ENCODE data around the gene BCL2L1.
"Not testable (repeated sequence)": the region's sequence is repeated elsewhere in the genome, so short reads cannot be mapped to it uniquely, and the experiment has no call there.

The BCL2L1 gene

DNA sequence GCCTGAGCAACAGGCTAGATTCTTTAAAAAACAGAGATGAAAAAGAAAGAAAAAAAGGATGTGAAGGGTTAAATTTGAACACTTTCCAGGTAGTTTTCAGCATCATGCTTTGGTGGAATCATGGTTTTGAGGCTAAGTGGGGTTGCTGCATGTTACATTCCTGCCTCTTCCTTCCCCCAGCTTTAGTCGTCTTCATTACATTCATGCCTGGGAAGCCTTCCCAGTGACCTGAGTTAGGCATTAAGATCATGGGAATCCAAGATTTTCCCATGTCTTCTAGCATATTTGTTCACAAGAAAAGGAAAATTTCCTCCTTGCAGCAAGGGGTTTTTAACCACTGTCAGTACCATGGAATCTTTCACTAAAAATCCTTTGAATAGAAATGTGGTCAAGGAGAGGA lies 28.5 kb upstream of the BCL2L1 start:
- Histone ChIP-seq H3K36me3 (replicated peaks) (no peaks in the 10 kb centered on the region), H3K4me3 (ENCODE audit: low read depth, low read length) (no peak overlapping the region), H3K27ac (peak overlapping the region; percentile 68), H3K27me3 (replicated peaks) (no peaks in the 10 kb centered on the region)
- peak; percentile 79 for DNase-seq
- in situ Hi-C loops (cut with HindIII; ENCODE audit: low pct_ligation_motif_present, low sequenced_read_pairs), result no loop called here
- TF ChIP-seq, protein P1, sequence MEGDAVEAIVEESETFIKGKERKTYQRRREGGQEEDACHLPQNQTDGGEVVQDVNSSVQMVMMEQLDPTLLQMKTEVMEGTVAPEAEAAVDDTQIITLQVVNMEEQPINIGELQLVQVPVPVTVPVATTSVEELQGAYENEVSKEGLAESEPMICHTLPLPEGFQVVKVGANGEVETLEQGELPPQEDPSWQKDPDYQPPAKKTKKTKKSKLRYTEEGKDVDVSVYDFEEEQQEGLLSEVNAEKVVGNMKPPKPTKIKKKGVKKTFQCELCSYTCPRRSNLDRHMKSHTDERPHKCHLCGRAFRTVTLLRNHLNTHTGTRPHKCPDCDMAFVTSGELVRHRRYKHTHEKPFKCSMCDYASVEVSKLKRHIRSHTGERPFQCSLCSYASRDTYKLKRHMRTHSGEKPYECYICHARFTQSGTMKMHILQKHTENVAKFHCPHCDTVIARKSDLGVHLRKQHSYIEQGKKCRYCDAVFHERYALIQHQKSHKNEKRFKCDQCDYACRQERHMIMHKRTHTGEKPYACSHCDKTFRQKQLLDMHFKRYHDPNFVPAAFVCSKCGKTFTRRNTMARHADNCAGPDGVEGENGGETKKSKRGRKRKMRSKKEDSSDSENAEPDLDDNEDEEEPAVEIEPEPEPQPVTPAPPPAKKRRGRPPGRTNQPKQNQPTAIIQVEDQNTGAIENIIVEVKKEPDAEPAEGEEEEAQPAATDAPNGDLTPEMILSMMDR (IDR thresholded peaks at IDR 0.05; ENCODE audit: low read depth, low read length, missing control alignments), result no peak

DNA sequence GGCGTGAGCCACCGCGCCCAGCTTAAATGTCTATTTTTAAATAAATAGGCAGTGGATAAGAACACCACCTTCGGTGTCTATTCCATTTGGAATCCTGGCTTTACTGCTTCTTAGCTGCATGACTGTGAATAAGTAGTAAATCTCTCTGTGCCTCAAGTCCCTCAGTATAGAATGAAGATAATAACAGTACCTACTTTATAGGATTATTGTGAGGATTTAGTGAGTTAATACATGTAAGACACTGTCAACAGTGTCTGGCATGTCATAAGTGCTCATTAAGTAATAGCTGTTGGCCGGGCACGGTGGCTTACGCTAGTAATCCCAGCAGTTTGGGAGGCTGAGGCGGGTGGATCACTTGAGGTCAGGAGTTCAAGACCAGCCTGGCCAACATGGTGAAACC lies 26.6 kb upstream of the BCL2L1 start:
- H3K27ac ChIP-seq, result no peak overlapping the region
- in situ Hi-C loops (cut with HindIII; ENCODE audit: low pct_ligation_motif_present, low sequenced_read_pairs), result no loop called here
- TF ChIP-seq, protein P1 (IDR thresholded peaks at IDR 0.05; ENCODE audit: low read depth, low read length, missing control alignments), result no peak
- no peaks in the 10 kb centered on the region for H3K36me3 ChIP-seq (replicated peaks)
- H3K4me3 ChIP-seq (ENCODE audit: low read depth, low read length), result no peak overlapping the region
- H3K27me3 ChIP-seq (replicated peaks), result no peaks in the 10 kb centered on the region
- no peak for DNase-seq

DNA sequence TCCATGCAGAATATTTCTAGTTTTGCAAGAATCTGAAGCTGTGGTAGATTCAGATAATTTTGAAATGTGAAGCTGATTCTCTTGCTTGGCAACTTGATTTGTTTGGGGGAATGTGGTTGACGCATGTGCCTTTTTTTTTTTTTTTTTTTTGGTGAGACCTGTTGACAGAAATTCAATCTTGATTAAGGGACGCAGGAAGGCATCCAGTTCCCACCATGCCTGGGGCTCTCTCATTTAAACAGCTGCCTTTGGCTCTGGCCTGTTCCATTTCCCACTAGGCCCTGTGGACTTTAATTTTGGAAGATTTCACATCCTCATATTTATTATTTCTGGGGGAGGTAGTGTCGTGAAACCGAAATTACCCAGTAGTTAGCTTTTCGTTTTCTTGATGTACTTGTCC lies 25.0 kb upstream of the BCL2L1 start:
- in situ Hi-C loops (cut with HindIII; ENCODE audit: low pct_ligation_motif_present, low sequenced_read_pairs), result no loop called here
- H3K4me3 ChIP-seq (ENCODE audit: low read depth, low read length), result no peak overlapping the region
- TF ChIP-seq, protein P1 (IDR thresholded peaks at IDR 0.05; ENCODE audit: low read depth, low read length, missing control alignments), result no peak
- H3K27me3 ChIP-seq (replicated peaks), result no peaks in the 10 kb centered on the region
- peak overlapping the region; percentile 44 for H3K27ac ChIP-seq
- H3K36me3 ChIP-seq (replicated peaks), result no peaks in the 10 kb centered on the region
- no peak for DNase-seq

DNA sequence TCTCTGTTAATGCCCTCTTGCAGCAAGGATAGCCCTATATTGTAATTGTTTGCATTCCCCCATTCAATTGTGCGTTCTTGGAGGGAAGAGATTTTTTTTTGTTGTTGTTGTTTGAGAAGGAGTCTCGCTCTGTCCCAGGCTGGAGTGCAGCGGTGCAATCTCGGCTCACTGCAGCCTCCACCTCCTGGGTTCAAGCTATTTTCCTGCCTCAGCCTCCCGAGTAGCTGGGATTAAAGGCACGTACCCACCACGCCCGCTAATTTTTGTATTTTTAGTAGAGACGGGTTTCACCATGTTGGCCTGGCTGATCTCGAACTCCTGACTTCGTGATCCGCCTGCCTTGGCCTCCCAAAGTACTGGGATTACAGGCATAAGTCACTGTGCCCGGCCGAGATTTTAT lies 24.4 kb upstream of the BCL2L1 start:
- H3K27me3 ChIP-seq (replicated peaks); H3K4me3 ChIP-seq (ENCODE audit: low read depth, low read length); H3K36me3 ChIP-seq (replicated peaks); in situ Hi-C loops (cut with HindIII; ENCODE audit: low pct_ligation_motif_present, low sequenced_read_pairs); DNase-seq: not testable (repeated sequence)
- H3K27ac ChIP-seq, result peak overlapping the region; percentile 44

DNA sequence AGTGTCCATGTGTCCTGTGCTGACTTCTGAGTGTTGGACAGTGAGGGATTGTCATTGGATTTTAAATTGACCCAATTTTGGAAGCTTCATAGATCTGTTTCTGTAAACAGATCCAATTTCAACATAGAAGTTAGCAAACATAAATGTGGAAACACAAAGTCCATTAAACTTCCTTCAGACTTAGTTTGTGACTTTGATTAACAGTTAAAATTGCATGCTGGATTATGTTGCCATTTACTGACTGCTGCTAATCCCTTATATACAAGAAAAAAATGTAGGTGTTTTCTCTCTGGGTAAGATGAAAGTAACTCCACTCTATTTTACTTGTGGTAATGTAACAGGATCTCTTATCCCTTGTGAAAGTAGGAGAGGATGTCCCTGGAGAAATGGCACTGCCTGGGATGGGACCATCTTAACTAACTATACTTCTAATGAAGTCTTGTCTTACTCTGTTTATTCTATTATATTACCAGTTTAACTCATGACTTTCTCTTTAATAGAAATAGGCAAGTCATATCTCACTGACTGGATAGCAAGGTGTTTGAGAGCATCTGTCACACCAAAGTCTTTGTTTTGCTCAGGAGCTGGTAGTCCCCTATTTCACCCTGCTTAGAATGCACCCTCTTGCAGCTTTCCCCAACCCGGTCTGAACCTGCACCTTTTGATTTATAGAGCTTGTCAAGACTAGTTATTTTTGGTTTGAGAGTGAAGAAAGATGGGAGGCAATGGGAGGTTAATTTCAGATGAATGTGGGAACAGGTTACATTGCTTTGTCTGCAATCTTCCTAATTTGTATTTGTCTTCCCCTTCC lies 23.6 kb upstream of the BCL2L1 start:
- no peak overlapping the region for H3K4me3 ChIP-seq (ENCODE audit: low read depth, low read length)
- in situ Hi-C loops (cut with HindIII; ENCODE audit: low pct_ligation_motif_present, low sequenced_read_pairs), result no loop called here
- TF ChIP-seq, protein P1 (IDR thresholded peaks at IDR 0.05; ENCODE audit: low read depth, low read length, missing control alignments), result no peak
- H3K36me3 ChIP-seq (replicated peaks), result no peaks in the 10 kb centered on the region
- no peak for DNase-seq
- H3K27me3 ChIP-seq (replicated peaks), result no peaks in the 10 kb centered on the region
- no peak overlapping the region for H3K27ac ChIP-seq

GRCh38 chr20:31740656-31741323 lies 18.1 kb upstream of the BCL2L1 start:
- TF ChIP-seq, protein P1 (IDR thresholded peaks at IDR 0.05; ENCODE audit: low read depth, low read length, missing control alignments), result no peak
- Histone ChIP-seq H3K36me3 (replicated peaks) (no peaks in the 10 kb centered on the region), H3K27me3 (replicated peaks) (no peaks in the 10 kb centered on the region), H3K4me3 (ENCODE audit: low read depth, low read length) (peak overlapping the region; percentile 99), H3K27ac (peak overlapping the region; percentile 86)
- in situ Hi-C loops (cut with HindIII; ENCODE audit: low pct_ligation_motif_present, low sequenced_read_pairs), result no loop called here
- DNase-seq, result no peak

Data from brain microvascular endothelial cell (primary cell).